HG02870 (cell line): ENCODE data around the gene GPR143.
"Not testable (repeated sequence)": the region's sequence is repeated elsewhere in the genome, so short reads cannot be mapped to it uniquely, and the experiment has no call there.

Experiments used
- ATAC-seq: cut with Tn5 transposase; IDR thresholded peaks from one replicate; pipeline ENCODE4 v1.9.1; 2021; ENCODE audit warnings: mild to moderate bottlenecking, moderate library complexity; ENCODE audit not compliant: unreplicated experiment

Gene GPR143

GRCh38 chrX:9765737-9766097 is at the start of gene GPR143:
Gene GPR143, minus strand, starts transcription at chrX:9765847. Its CDS starts 30 bp downstream, at chrX:9765817.
- no peak for ATAC-seq

- not testable (repeated sequence) for ATAC-seq
These were observed 45.4 kb upstream of the GPR143 start for GRCh38 chrX:9811086-9811485.

- not testable (repeated sequence) for ATAC-seq
These were observed 44.2 kb upstream of the GPR143 start for GRCh38 chrX:9809876-9810275.

GRCh38 chrX:9807355-9808182 is 41.9 kb upstream of the GPR143 start:
- ATAC-seq = no peak

GRCh38 chrX:9805956-9806355 is 40.3 kb upstream of the GPR143 start:
- ATAC-seq = no peak

- no peak for ATAC-seq
These were observed 38.8 kb upstream of the GPR143 start for GRCh38 chrX:9804444-9804843.

- no peak for ATAC-seq
These were observed 37.1 kb upstream of the GPR143 start for GRCh38 chrX:9802737-9803136.

- no peak for ATAC-seq
These were observed 32.0 kb upstream of the GPR143 start for GRCh38 chrX:9797384-9798360.

GRCh38 chrX:9794495-9794894 is 28.8 kb upstream of the GPR143 start:
- ATAC-seq = no peak

- ATAC-seq = no peak
These were observed 25.2 kb upstream of the GPR143 start for GRCh38 chrX:9790866-9791265.

- ATAC-seq = no peak
These were observed 23.9 kb upstream of the GPR143 start for GRCh38 chrX:9789555-9789954.

GRCh38 chrX:9788911-9789310 is 23.3 kb upstream of the GPR143 start:
- ATAC-seq = no peak

- no peak for ATAC-seq
These were observed 21.4 kb upstream of the GPR143 start for GRCh38 chrX:9786798-9787635.

- no peak for ATAC-seq
These were observed 20.5 kb upstream of the GPR143 start, which contains the start of gene SHROOM2 for GRCh38 chrX:9785944-9786797. Gene SHROOM2, plus strand, starts transcription at chrX:9786429. Its CDS starts 117 bp downstream, at chrX:9786546.

GRCh38 chrX:9785254-9785943 is 19.8 kb upstream of the GPR143 start:
- ATAC-seq = no peak

- ATAC-seq = no peak
These were observed 18.7 kb upstream of the GPR143 start for GRCh38 chrX:9784332-9784731.

GRCh38 chrX:9781941-9782340 is 16.3 kb upstream of the GPR143 start:
- no peak for ATAC-seq

- no peak for ATAC-seq
These were observed 10.3 kb upstream of the GPR143 start for GRCh38 chrX:9775930-9776329.

GRCh38 chrX:9772943-9773342 is 7.3 kb upstream of the GPR143 start:
- ATAC-seq = no peak
